Measurements from ENCODE around the gene SPTBN2.

- TF ChIP-seq ESRRA (IDR thresholded peaks at IDR 0.05; ENCODE audit: borderline replicate concordance, low read length) = no peak
- no peak for TF ChIP-seq RNF2 (IDR thresholded peaks at IDR 0.05; ENCODE audit: borderline replicate concordance, low read depth)
- no peak for TF ChIP-seq POLR2A (IDR thresholded peaks at IDR 0.05; ENCODE audit: low read length)
- TF ChIP-seq RCOR1 (IDR thresholded peaks at IDR 0.05; ENCODE audit: low read depth, low read length) = no peak
- TF ChIP-seq HMGXB4 (CRISPR knock-in tag; IDR thresholded peaks at IDR 0.05; ENCODE audit: borderline replicate concordance) = no peak
- TF ChIP-seq CTCF (IDR thresholded peaks at IDR 0.05) = no peak
- TF ChIP-seq CHD2 (IDR thresholded peaks at IDR 0.05; ENCODE audit: low read length, partially characterized antibody) = no peak
- TF ChIP-seq RAD21 (conservative IDR thresholded peaks at IDR 0.05 in 1 of 2, IDR thresholded peaks at IDR 0.05 in 1 of 2) = no peak
- no peak for TF ChIP-seq SREBF2 (IDR thresholded peaks at IDR 0.05)
- no peak for TF ChIP-seq EP300 (IDR thresholded peaks at IDR 0.05)
- TF ChIP-seq CEBPB (IDR thresholded peaks at IDR 0.05) = no peak
- no peak for TF ChIP-seq MYC (IDR thresholded peaks at IDR 0.05; ENCODE audit: borderline replicate concordance, low read length)
- TF ChIP-seq MAX (IDR thresholded peaks at IDR 0.05) = no peak
These were observed 36.1 kb downstream of the SPTBN2 start for GRCh38 chr11:66692871-66693331.
